PFSK-1 (cell line): ENCODE data around the gene PPP1R8.

Source experiments
- FOXP2 ChIP-seq: optimal IDR thresholded peaks from 2 replicates; pipeline ENCODE3; 2011; ENCODE audit warnings: borderline replicate concordance, control low read depth, inconsistent platforms; ENCODE audit not compliant: insufficient read depth; ENCODE audit errors: extremely low read length, extremely low read depth
- POLR2AphosphoS5 ChIP-seq: IDR thresholded peaks from 2 replicates; pipeline ENCODE4 v1.6.1; 2012; ENCODE audit warnings: low read depth, mild to moderate bottlenecking, control low read depth, low read length, moderate library complexity
- REST ChIP-seq, 2 experiments: IDR thresholded peaks; 2 replicates each; pipeline versions ENCODE4 v1.6.1 to v1.8.0; 2011 to 2012; ENCODE audit warnings: low read depth in 2 of 2, low read length in 2 of 2, control low read depth in 1 of 2, inconsistent platforms in 1 of 2, mild to moderate bottlenecking in 1 of 2, moderate library complexity in 1 of 2; ENCODE audit not compliant: insufficient read depth in 1 of 2
- SIN3A ChIP-seq: IDR thresholded peaks from 2 replicates; pipeline ENCODE4 v1.6.1; 2012; ENCODE audit warnings: mild to moderate bottlenecking, low read length, moderate library complexity, borderline replicate concordance; ENCODE audit not compliant: insufficient read depth
- TAF1 ChIP-seq: IDR thresholded peaks from 2 replicates; pipeline ENCODE4 v1.6.1; 2012; ENCODE audit warnings: low read length, control low read depth, borderline replicate concordance; ENCODE audit not compliant: insufficient read depth

PPP1R8 gene

GRCh38 chr1:27833470-27833869 is 2.9 kb downstream of the PPP1R8 start:
- TF ChIP-seq POLR2AphosphoS5 (no peak), REST (IDR thresholded peaks at IDR 0.05; ENCODE audit: insufficient read depth in 1 of 2, low read depth in 2 of 2, low read length in 2 of 2) (no peak), SIN3A (no peak)

GRCh38 chr1:27835046-27835445 is 4.5 kb downstream of the PPP1R8 start:
- TF ChIP-seq REST (IDR thresholded peaks at IDR 0.05; ENCODE audit: insufficient read depth in 1 of 2, low read depth in 2 of 2, low read length in 2 of 2): no peak
- TF ChIP-seq FOXP2: no peak
- TF ChIP-seq TAF1: no peak
- no peak for TF ChIP-seq POLR2AphosphoS5
- TF ChIP-seq SIN3A: no peak

- TF ChIP-seq FOXP2 (no peak), POLR2AphosphoS5 (no peak), TAF1 (no peak), REST (IDR thresholded peaks at IDR 0.05; ENCODE audit: insufficient read depth in 1 of 2, low read depth in 2 of 2, low read length in 2 of 2) (no peak), SIN3A (no peak)
These were observed 4.9 kb downstream of the PPP1R8 start for GRCh38 chr1:27835501-27835900.

GRCh38 chr1:27849951-27850350 is 19.4 kb downstream of the PPP1R8 start:
- no peak for TF ChIP-seq FOXP2
- no peak for TF ChIP-seq POLR2AphosphoS5
- TF ChIP-seq TAF1: no peak
- TF ChIP-seq REST (IDR thresholded peaks at IDR 0.05; ENCODE audit: insufficient read depth in 1 of 2, low read depth in 2 of 2, low read length in 2 of 2): no peak
- TF ChIP-seq SIN3A: no peak

- TF ChIP-seq SIN3A (no peak), TAF1 (no peak), FOXP2 (no peak), REST (IDR thresholded peaks at IDR 0.05; ENCODE audit: insufficient read depth in 1 of 2, low read depth in 2 of 2, low read length in 2 of 2) (no peak), POLR2AphosphoS5 (no peak)
These were observed 24.5 kb downstream of the PPP1R8 start for GRCh38 chr1:27855085-27855484.
